GM12878 (cell line): Measurements from ENCODE around the gene DNAJC5. TPM values are rescaled to one million over a fixed set of nuclear protein-coding genes. Genes with fewer than 3 reads are reported as not detected.

Experiments
- BMI1 ChIP-seq: fragments of 450-650 bp; IDR thresholded peaks from 2 replicates; pipeline ENCODE4 v1.6.1; 2016; ENCODE audit warnings: mild to moderate bottlenecking, moderate library complexity, borderline replicate concordance
- CEBPB ChIP-seq, 2 experiments: fragments of 150-350 bp in 1 of 2; IDR thresholded peaks; 2 replicates each; pipeline ENCODE4 v1.6.1; 2012 to 2014; ENCODE audit warnings: low read depth in 2 of 2, low read length in 2 of 2, borderline replicate concordance in 1 of 2, inconsistent platforms in 1 of 2
- CHD2 ChIP-seq: IDR thresholded peaks from 2 replicates; pipeline ENCODE4 v1.6.1; 2011; ENCODE audit warnings: low read depth, low read length, improper control_type of control experiment, borderline replicate concordance
- CHD4 ChIP-seq: fragments of 200-600 bp; sonication (generic); IDR thresholded peaks from 2 replicates; pipeline ENCODE4 v1.6.1; 2016; ENCODE audit warnings: mild to moderate bottlenecking
- CREM ChIP-seq: IDR thresholded peaks from 2 replicates; pipeline ENCODE4 v1.6.1; 2014; ENCODE audit warnings: antibody characterized with exemption, low read depth
- DPF2 ChIP-seq: fragments of 450-650 bp; IDR thresholded peaks from 2 replicates; pipeline ENCODE4 v1.6.1; 2017; ENCODE audit warnings: mild to moderate bottlenecking
- FOS ChIP-seq: IDR thresholded peaks from 3 replicates; pipeline ENCODE4 v1.6.1; 2011; ENCODE audit warnings: borderline replicate concordance; ENCODE audit not compliant: insufficient read length; ENCODE audit errors: extremely low read depth
- FOXM1 ChIP-seq: IDR thresholded peaks from 2 replicates; pipeline ENCODE4 v1.6.1; 2012; ENCODE audit warnings: low read depth, mild to moderate bottlenecking, inconsistent platforms, low read length, moderate library complexity
- HDAC2 ChIP-seq: fragments of 200-600 bp; sonication (generic); IDR thresholded peaks from 2 replicates; pipeline ENCODE4 v1.6.1; 2017
- IKZF1 ChIP-seq: fragments of 450-650 bp; conservative IDR thresholded peaks from 2 replicates; pipeline ENCODE4 v1.6.1; 2017; ENCODE audit warnings: antibody characterized with exemption, mild to moderate bottlenecking
- KDM1A ChIP-seq: fragments of 200-600 bp; sonication (generic); IDR thresholded peaks from 2 replicates; pipeline ENCODE4 v1.6.1; 2016; ENCODE audit warnings: borderline replicate concordance
- KLF5 ChIP-seq: fragments of 450-650 bp; IDR thresholded peaks from 2 replicates; pipeline ENCODE4 v1.6.1; 2014; ENCODE audit warnings: mild to moderate bottlenecking; ENCODE audit not compliant: partially characterized antibody
- MEF2A ChIP-seq: IDR thresholded peaks from 2 replicates; pipeline ENCODE4 v1.6.1; 2011; ENCODE audit warnings: low read depth, mild to moderate bottlenecking, low read length, moderate library complexity; ENCODE audit not compliant: insufficient read depth
- MYB ChIP-seq: fragments of 150-350 bp; IDR thresholded peaks from 2 replicates; pipeline ENCODE4 v1.6.1; 2014; ENCODE audit warnings: mild to moderate bottlenecking, low read depth, low read length, borderline replicate concordance
- NFXL1 ChIP-seq: fragments of 450-650 bp; IDR thresholded peaks from 2 replicates; pipeline ENCODE4 v1.6.1; 2017; ENCODE audit warnings: antibody characterized with exemption, mild to moderate bottlenecking, borderline replicate concordance
- NFYA ChIP-seq: IDR thresholded peaks from 2 replicates; pipeline ENCODE4 v1.6.1; 2011; ENCODE audit warnings: low read depth, mild to moderate bottlenecking, low read length, improper control_type of control experiment, borderline replicate concordance
- POLR2AphosphoS2 ChIP-seq: IDR thresholded peaks from 2 replicates; pipeline ENCODE4 v1.6.1; 2011; ENCODE audit warnings: low read depth, mild to moderate bottlenecking, low read length, improper control_type of control experiment, moderate library complexity
- RB1 ChIP-seq: fragments of 450-650 bp; formaldehyde crosslinking; IDR thresholded peaks from 2 replicates; pipeline ENCODE4 v1.6.1; 2017; ENCODE audit warnings: mild to moderate bottlenecking, borderline replicate concordance
- SMC3 ChIP-seq: IDR thresholded peaks from 2 replicates; pipeline ENCODE4 v1.6.1; 2011; ENCODE audit warnings: low read length, improper control_type of control experiment, borderline replicate concordance
- SREBF1 ChIP-seq: IDR thresholded peaks from 2 replicates; pipeline ENCODE4 v1.6.1; 2012; ENCODE audit warnings: mild to moderate bottlenecking, low read length
- polyA plus RNA-seq, 11 experiments: library from polyadenylated mRNA; depleted of rRNA in 4 of 11; unstranded in 6 of 11; stranded (reverse) in 5 of 11; fragments of >200 nt; fragmentation: Nextera tagmentation in 4 of 11; fragmentation: Illumina TruSeq in 1 of 11; extraction: Ambion mirVana in 4 of 11; extraction: Trizol in 1 of 11; gene quantifications; 1 replicate in 1 of 11; 2 replicates in 10 of 11; pipeline versions ENCODE4 v1.2.1 to v1.2.3, GENCODE V29; 2011 to 2016; ENCODE audit warnings: inconsistent platforms in 2 of 11, missing spikeins in 2 of 11, low read depth in 1 of 11
- total RNA-seq, 4 experiments: library from RNA; depleted of rRNA in 3 of 4; stranded (reverse); fragments of >200 nt in 3 of 4; fragmentation: Illumina TruSeq in 1 of 4; extraction: Trizol in 1 of 4; gene quantifications; 2 replicates each; pipeline versions ENCODE4 v1.2.1 to v1.2.3, GENCODE V29; 2013 to 2021
- TF ChIP-seq, protein P1 (sequence below): fragments of 450-650 bp; IDR thresholded peaks from 2 replicates; pipeline ENCODE4 v1.6.1; 2017; ENCODE audit warnings: antibody characterized with exemption, mild to moderate bottlenecking, moderate library complexity
- TF ChIP-seq, protein P2 (sequence below): fragments of 450-650 bp; formaldehyde crosslinking; IDR thresholded peaks from 2 replicates; pipeline ENCODE4 v1.5.0; 2022; ENCODE audit warnings: mild to moderate bottlenecking, missing genetic modification characterization
- TF ChIP-seq, protein P3 (sequence below): IDR thresholded peaks from 2 replicates; pipeline ENCODE4 v1.6.1; 2012; ENCODE audit warnings: low read length, inconsistent platforms

Gene DNAJC5
- total and polyA plus RNA-seq, 10 of the 15 experiments (the other 5 are each of a cell fraction or from before 2014, with no cell fraction given): 0.69 to 36.8 (median 17.0) TPM

- TF ChIP-seq KDM1A (no peak), DPF2 (no peak), CHD4 (no peak), FOS (no peak), IKZF1 (peak; percentile 51), NFYA (no peak), SREBF1 (no peak), SMC3 (peak; percentile 78), HDAC2 (no peak), MEF2A (0 out of 2 replicates have a peak, but pooled peaks have one; percentile 16), CREM (no peak), MYB (no peak), CHD2 (peak; percentile 40; the same call in 1 of the 2 replicates), POLR2AphosphoS2 (peak; percentile 7; the same call in 1 of the 2 replicates), CEBPB (IDR thresholded peaks at IDR 0.05; ENCODE audit: borderline replicate concordance in 1 of 2, low read depth in 2 of 2, low read length in 2 of 2) (no peak), KLF5 (no peak), RB1 (peak; percentile 57; the same call in 1 of the 2 replicates), BMI1 (no peak), NFXL1 (no peak), FOXM1 (no peak)
- TF ChIP-seq, protein P1, sequence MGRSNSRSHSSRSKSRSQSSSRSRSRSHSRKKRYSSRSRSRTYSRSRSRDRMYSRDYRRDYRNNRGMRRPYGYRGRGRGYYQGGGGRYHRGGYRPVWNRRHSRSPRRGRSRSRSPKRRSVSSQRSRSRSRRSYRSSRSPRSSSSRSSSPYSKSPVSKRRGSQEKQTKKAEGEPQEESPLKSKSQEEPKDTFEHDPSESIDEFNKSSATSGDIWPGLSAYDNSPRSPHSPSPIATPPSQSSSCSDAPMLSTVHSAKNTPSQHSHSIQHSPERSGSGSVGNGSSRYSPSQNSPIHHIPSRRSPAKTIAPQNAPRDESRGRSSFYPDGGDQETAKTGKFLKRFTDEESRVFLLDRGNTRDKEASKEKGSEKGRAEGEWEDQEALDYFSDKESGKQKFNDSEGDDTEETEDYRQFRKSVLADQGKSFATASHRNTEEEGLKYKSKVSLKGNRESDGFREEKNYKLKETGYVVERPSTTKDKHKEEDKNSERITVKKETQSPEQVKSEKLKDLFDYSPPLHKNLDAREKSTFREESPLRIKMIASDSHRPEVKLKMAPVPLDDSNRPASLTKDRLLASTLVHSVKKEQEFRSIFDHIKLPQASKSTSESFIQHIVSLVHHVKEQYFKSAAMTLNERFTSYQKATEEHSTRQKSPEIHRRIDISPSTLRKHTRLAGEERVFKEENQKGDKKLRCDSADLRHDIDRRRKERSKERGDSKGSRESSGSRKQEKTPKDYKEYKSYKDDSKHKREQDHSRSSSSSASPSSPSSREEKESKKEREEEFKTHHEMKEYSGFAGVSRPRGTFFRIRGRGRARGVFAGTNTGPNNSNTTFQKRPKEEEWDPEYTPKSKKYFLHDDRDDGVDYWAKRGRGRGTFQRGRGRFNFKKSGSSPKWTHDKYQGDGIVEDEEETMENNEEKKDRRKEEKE: no peak
- TF ChIP-seq, protein P2, sequence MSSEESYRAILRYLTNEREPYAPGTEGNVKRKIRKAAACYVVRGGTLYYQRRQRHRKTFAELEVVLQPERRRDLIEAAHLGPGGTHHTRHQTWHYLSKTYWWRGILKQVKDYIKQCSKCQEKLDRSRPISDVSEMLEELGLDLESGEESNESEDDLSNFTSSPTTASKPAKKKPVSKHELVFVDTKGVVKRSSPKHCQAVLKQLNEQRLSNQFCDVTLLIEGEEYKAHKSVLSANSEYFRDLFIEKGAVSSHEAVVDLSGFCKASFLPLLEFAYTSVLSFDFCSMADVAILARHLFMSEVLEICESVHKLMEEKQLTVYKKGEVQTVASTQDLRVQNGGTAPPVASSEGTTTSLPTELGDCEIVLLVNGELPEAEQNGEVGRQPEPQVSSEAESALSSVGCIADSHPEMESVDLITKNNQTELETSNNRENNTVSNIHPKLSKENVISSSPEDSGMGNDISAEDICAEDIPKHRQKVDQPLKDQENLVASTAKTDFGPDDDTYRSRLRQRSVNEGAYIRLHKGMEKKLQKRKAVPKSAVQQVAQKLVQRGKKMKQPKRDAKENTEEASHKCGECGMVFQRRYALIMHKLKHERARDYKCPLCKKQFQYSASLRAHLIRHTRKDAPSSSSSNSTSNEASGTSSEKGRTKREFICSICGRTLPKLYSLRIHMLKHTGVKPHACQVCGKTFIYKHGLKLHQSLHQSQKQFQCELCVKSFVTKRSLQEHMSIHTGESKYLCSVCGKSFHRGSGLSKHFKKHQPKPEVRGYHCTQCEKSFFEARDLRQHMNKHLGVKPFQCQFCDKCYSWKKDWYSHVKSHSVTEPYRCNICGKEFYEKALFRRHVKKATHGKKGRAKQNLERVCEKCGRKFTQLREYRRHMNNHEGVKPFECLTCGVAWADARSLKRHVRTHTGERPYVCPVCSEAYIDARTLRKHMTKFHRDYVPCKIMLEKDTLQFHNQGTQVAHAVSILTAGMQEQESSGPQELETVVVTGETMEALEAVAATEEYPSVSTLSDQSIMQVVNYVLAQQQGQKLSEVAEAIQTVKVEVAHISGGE (CRISPR knock-in tag): no peak
- TF ChIP-seq, protein P3, sequence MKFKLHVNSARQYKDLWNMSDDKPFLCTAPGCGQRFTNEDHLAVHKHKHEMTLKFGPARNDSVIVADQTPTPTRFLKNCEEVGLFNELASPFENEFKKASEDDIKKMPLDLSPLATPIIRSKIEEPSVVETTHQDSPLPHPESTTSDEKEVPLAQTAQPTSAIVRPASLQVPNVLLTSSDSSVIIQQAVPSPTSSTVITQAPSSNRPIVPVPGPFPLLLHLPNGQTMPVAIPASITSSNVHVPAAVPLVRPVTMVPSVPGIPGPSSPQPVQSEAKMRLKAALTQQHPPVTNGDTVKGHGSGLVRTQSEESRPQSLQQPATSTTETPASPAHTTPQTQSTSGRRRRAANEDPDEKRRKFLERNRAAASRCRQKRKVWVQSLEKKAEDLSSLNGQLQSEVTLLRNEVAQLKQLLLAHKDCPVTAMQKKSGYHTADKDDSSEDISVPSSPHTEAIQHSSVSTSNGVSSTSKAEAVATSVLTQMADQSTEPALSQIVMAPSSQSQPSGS: no peak
Measured at GRCh38 chr20:63973636-63974401, 78.9 kb downstream of the DNAJC5 start (continued).
